ENCODE results near the gene PRKCA.
"Not testable (repeated sequence)": the region's sequence is repeated elsewhere in the genome, so short reads cannot be mapped to it uniquely, and the experiment has no call there.

Gene PRKCA

GRCh38 chr17:66435182-66435581 is 132.8 kb downstream of the PRKCA start:
- DNase-seq = no peak

- no peak for DNase-seq
These were observed 134.2 kb downstream of the PRKCA start for GRCh38 chr17:66436631-66437030.

- no peak for DNase-seq
These were observed 135.1 kb downstream of the PRKCA start for GRCh38 chr17:66437476-66438026.

- DNase-seq = no peak
These were observed 135.7 kb downstream of the PRKCA start for GRCh38 chr17:66438101-66438500.

- peak in 2 of 56 donors; percentile 21 to 33 for DNase-seq
These were observed 138.8 kb downstream of the PRKCA start for GRCh38 chr17:66441101-66441661.

GRCh38 chr17:66443166-66443565 is 140.8 kb downstream of the PRKCA start:
- DNase-seq = no peak

- DNase-seq = no peak
These were observed 141.2 kb downstream of the PRKCA start for GRCh38 chr17:66443606-66444005.

- no peak for DNase-seq
These were observed 141.6 kb downstream of the PRKCA start for GRCh38 chr17:66444031-66444430.

GRCh38 chr17:66445229-66445628 is 142.8 kb downstream of the PRKCA start:
- no peak for DNase-seq

- no peak for DNase-seq
These were observed 144.0 kb downstream of the PRKCA start for GRCh38 chr17:66446419-66446818.

GRCh38 chr17:66447159-66447558 is 144.7 kb downstream of the PRKCA start:
- DNase-seq = no peak

GRCh38 chr17:66448026-66448639 is 145.7 kb downstream of the PRKCA start:
- DNase-seq = no peak

GRCh38 chr17:66449418-66449977 is 147.1 kb downstream of the PRKCA start:
- DNase-seq = no peak

GRCh38 chr17:66450008-66450851 is 147.8 kb downstream of the PRKCA start:
- no peak for DNase-seq

GRCh38 chr17:66450852-66451158 is 148.4 kb downstream of the PRKCA start:
- DNase-seq = no peak

- DNase-seq = no peak
These were observed 149.1 kb downstream of the PRKCA start for GRCh38 chr17:66451188-66452149.

- peak in 5 of 56 donors; percentile 7 to 47 (median 22) for DNase-seq
These were observed 152.6 kb downstream of the PRKCA start for GRCh38 chr17:66455060-66455459.

- not testable (repeated sequence) for DNase-seq
These were observed 155.1 kb downstream of the PRKCA start for GRCh38 chr17:66457499-66457898.

- DNase-seq = no peak
These were observed 156.4 kb downstream of the PRKCA start for GRCh38 chr17:66458782-66459181.

- peak in 3 of 56 donors; percentile 16 to 46 (median 31) for DNase-seq
These were observed 157.4 kb downstream of the PRKCA start for GRCh38 chr17:66459811-66460270.

GRCh38 chr17:66460558-66460957 is 158.1 kb downstream of the PRKCA start:
- DNase-seq = no peak

Data from amygdala (tissue), 56 donors.